Prostate gland (tissue), 2 donors: ENCODE results near the gene SOAT2.

Experiments used
- POLR2A ChIP-seq: fragments of 450-650 bp; IDR thresholded peaks from one replicate; pipeline ENCODE4 v1.6.1; 2016; ENCODE audit warnings: antibody characterized with exemption, mild to moderate bottlenecking
- POLR2AphosphoS5 ChIP-seq: sonication (generic); formaldehyde crosslinking; IDR thresholded peaks from one replicate; pipeline ENCODE4 v1.6.1; 2017; ENCODE audit warnings: antibody characterized with exemption
- TF ChIP-seq, protein P1 (sequence below), 4 experiments: fragments of 200-600 bp in 2 of 4; fragments of 450-650 bp in 2 of 4; sonication (generic) in 2 of 4; IDR thresholded peaks; 1 replicate in 3 of 4; 2 replicates in 1 of 4; pipeline ENCODE4 v1.5.1; 2016 to 2019; ENCODE audit warnings: antibody characterized with exemption in 4 of 4, mild to moderate bottlenecking in 2 of 4, moderate library complexity in 2 of 4

- TF ChIP-seq, protein P1, sequence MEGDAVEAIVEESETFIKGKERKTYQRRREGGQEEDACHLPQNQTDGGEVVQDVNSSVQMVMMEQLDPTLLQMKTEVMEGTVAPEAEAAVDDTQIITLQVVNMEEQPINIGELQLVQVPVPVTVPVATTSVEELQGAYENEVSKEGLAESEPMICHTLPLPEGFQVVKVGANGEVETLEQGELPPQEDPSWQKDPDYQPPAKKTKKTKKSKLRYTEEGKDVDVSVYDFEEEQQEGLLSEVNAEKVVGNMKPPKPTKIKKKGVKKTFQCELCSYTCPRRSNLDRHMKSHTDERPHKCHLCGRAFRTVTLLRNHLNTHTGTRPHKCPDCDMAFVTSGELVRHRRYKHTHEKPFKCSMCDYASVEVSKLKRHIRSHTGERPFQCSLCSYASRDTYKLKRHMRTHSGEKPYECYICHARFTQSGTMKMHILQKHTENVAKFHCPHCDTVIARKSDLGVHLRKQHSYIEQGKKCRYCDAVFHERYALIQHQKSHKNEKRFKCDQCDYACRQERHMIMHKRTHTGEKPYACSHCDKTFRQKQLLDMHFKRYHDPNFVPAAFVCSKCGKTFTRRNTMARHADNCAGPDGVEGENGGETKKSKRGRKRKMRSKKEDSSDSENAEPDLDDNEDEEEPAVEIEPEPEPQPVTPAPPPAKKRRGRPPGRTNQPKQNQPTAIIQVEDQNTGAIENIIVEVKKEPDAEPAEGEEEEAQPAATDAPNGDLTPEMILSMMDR (IDR thresholded peaks at IDR 0.05), result no peak
- no peak for TF ChIP-seq POLR2A
- TF ChIP-seq POLR2AphosphoS5, result no peak
Measured at GRCh38 chr12:53118751-53119300, 15.5 kb downstream of the SOAT2 start.
